ENCODE data around the gene VPS8.

DNA sequence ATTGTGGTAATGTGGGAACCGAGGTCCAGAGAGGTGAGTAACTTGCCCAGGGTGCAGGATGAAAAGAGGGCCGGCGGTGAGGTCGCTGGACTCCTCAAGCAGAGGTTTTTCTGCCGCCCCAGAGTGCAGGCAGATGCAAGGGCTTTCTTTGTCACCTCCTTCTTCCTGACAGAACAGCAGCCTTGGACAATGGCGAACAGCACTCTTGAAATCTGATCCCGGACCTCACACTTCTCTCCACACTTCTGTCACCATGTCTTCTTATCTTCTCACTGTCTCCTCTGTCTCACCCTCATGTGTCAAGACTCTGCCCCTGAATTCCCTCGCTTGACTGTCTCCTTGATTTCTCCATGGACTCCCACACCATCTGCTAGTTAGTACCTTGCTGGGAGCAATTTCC lies 15.4 kb upstream of the VPS8 start:
- TF ChIP-seq, protein P1, sequence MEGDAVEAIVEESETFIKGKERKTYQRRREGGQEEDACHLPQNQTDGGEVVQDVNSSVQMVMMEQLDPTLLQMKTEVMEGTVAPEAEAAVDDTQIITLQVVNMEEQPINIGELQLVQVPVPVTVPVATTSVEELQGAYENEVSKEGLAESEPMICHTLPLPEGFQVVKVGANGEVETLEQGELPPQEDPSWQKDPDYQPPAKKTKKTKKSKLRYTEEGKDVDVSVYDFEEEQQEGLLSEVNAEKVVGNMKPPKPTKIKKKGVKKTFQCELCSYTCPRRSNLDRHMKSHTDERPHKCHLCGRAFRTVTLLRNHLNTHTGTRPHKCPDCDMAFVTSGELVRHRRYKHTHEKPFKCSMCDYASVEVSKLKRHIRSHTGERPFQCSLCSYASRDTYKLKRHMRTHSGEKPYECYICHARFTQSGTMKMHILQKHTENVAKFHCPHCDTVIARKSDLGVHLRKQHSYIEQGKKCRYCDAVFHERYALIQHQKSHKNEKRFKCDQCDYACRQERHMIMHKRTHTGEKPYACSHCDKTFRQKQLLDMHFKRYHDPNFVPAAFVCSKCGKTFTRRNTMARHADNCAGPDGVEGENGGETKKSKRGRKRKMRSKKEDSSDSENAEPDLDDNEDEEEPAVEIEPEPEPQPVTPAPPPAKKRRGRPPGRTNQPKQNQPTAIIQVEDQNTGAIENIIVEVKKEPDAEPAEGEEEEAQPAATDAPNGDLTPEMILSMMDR (IDR thresholded peaks at IDR 0.05) = no peak
- no peak for TF ChIP-seq POLR2A (IDR thresholded peaks at IDR 0.05)
- no peak for TF ChIP-seq POLR2AphosphoS5 (IDR thresholded peaks at IDR 0.05)

Measured in breast epithelium (tissue), 3 donors.